Hepatocyte (in vitro differentiated cells): ENCODE data around the gene ZNF280D. TPM values are rescaled to one million over a fixed set of nuclear protein-coding genes. Genes with fewer than 3 reads are reported as not detected.

Experiments used
- DNase-seq: peaks from one replicate; pipeline ENCODE4 v3.0.0-alpha.2; 2016; ENCODE audit warnings: low spot score
- H2AFZ ChIP-seq: fragments of 200-600 bp; sonication (generic); 2 replicates; pipeline ENCODE4 v1.6.0; 2016; ENCODE audit warnings: antibody characterized with exemption, mild to moderate bottlenecking
- H3K27ac ChIP-seq: fragments of 200-600 bp; sonication (generic); 2 replicates; pipeline ENCODE4 v1.5.1; 2016; ENCODE audit warnings: mild to moderate bottlenecking
- H3K27me3 ChIP-seq: fragments of 200-600 bp; sonication (generic); 2 replicates; pipeline ENCODE4 v1.6.1; 2016
- H3K36me3 ChIP-seq: fragments of 200-600 bp; sonication (generic); replicated peaks from 2 replicates; pipeline ENCODE4 v1.5.1; 2016; ENCODE audit warnings: low read depth; ENCODE audit not compliant: insufficient read depth
- H3K4me1 ChIP-seq: fragments of 200-600 bp; sonication (generic); 2 replicates; pipeline ENCODE4 v1.5.1; 2016; ENCODE audit warnings: mild to moderate bottlenecking, moderate library complexity; ENCODE audit not compliant: insufficient read depth
- H3K4me2 ChIP-seq: fragments of 200-600 bp; sonication (generic); 2 replicates; pipeline ENCODE4 v1.6.0; 2016
- H3K4me3 ChIP-seq: fragments of 200-600 bp; sonication (generic); 2 replicates; pipeline ENCODE4 v1.5.1; 2016; ENCODE audit warnings: mild to moderate bottlenecking
- H3K79me2 ChIP-seq: fragments of 200-600 bp; sonication (generic); 2 replicates; pipeline ENCODE4 v1.6.0; 2017; ENCODE audit warnings: mild to moderate bottlenecking
- H3K9me2 ChIP-seq: fragments of 200-600 bp; sonication (generic); replicated peaks from 2 replicates; pipeline ENCODE4 v1.6.0; 2017; ENCODE audit warnings: mild to moderate bottlenecking; ENCODE audit not compliant: insufficient read depth
- H3K9me3 ChIP-seq: fragments of 200-600 bp; sonication (generic); 2 replicates; pipeline ENCODE4 v1.5.1; 2016; ENCODE audit warnings: low read depth, mild to moderate bottlenecking
- H4K20me1 ChIP-seq: fragments of 200-600 bp; sonication (generic); 2 replicates; pipeline ENCODE4 v1.6.0; 2016; ENCODE audit warnings: mild to moderate bottlenecking; ENCODE audit not compliant: insufficient read depth, poor library complexity, severe bottlenecking
- EZH2 ChIP-seq: fragments of 200-600 bp; sonication (generic); IDR thresholded peaks from 2 replicates; pipeline ENCODE4 v1.6.1; 2016; ENCODE audit warnings: antibody characterized with exemption, mild to moderate bottlenecking, borderline replicate concordance
- EZH2phosphoT487 ChIP-seq: fragments of 200-600 bp; sonication (generic); IDR thresholded peaks from one replicate; pipeline ENCODE4 v1.6.1; 2018; ENCODE audit warnings: antibody characterized with exemption, mild to moderate bottlenecking, low read depth, moderate library complexity; ENCODE audit not compliant: unreplicated experiment, severe bottlenecking
- WGBS: methylation state at CpG from one replicate; pipeline ENCODE4 v1.1.6; 2016; ENCODE audit warnings: low lambda C conversion rate; ENCODE audit errors: missing lambda C conversion rate; 5-methylcytosine and 5-hydroxymethylcytosine counted together
- polyA plus RNA-seq: library from polyadenylated mRNA; unstranded; fragments of >200 nt; fragmentation: Nextera tagmentation; extraction: Ambion mirVana; gene quantifications from 2 replicates; pipeline ENCODE4 v1.2.1, GENCODE V29; 2016
- total RNA-seq: library from RNA; depleted of rRNA; stranded (reverse); fragments of >200 nt; gene quantifications from 2 replicates; pipeline ENCODE4 v1.2.3, GENCODE V29; 2014
- TF ChIP-seq, protein P1 (sequence below): fragments of 200-600 bp; sonication (generic); IDR thresholded peaks from 2 replicates; pipeline ENCODE4 v1.5.1; 2016; ENCODE audit warnings: antibody characterized with exemption, mild to moderate bottlenecking; ENCODE audit not compliant: poor library complexity

The ZNF280D gene
- total and polyA plus RNA-seq, 2 experiments from 2014 or later = 0.54 to 0.87 TPM

DNA sequence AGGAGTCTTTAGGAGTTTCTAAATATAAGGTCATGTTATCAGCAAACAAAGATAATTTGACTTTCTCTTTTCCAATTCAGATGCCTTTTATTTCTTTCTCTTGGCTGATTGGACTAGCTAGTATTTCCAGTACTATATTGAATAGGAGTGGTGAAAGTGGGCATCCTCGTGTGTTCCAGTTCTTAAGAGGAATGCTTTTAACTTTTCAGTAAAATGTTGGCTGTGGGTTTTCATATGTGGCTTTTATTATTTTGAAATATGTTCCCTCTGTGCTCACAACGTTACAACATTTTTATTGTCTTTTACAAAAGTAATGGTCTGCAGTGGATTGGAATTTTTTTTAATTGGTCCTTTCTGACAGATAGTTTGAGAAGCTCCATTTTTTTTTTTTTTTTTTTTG lies 8.2 kb upstream of the ZNF280D start:
- Histone ChIP-seq H3K4me2 (no peak overlapping the region), H3K27ac (no peak overlapping the region), H4K20me1 (no peaks in the 10 kb centered on the region), H3K79me2 (no peaks in the 10 kb centered on the region), H3K4me1 (peaks cover 7% of the 10 kb centered on the region), H3K4me3 (no peak overlapping the region), H3K9me2 (no peaks in the 10 kb centered on the region), H3K36me3 (no peaks in the 10 kb centered on the region), H3K27me3 (no peaks in the 10 kb centered on the region), H3K9me3 (no peaks in the 10 kb centered on the region), H2AFZ (no peak overlapping the region)
- no peak for DNase-seq
- no peak for TF ChIP-seq EZH2
- TF ChIP-seq EZH2phosphoT487 = no peak
- 68% methylated on average over 2 of the region's 2 CpGs for WGBS

DNA sequence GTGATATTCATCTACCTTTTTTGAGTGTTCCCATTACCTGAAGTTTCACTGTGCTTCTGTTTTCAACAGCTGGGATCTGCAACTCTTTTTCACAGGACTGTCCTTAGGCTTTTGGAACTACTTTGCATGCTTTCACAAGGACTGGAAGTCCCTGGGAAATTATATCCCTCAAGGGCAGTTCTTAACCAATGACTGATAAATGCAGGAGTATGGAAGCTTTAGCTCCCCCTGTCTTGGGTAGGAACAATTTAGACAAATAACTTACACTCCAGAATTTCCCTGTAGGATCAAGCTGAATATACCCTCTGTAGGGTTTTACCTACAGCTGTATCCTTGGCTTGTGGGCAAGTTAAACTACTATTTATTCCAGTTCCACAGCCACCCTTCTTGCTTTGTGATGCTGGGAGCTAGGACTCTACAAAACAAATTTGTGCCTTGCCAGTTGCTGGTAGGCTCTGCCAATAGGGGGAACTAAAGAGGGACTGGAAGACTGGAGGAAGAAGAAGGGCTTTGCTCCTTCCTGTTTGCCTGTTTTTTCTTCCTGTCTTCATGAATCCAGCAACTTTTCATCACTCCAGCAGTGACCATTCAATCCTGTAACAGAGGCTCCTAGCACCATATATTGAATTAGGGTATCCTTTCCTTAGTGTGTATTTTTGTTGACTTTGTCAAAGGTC lies 6.8 kb upstream of the ZNF280D start:
- no peaks in the 10 kb centered on the region for H3K79me2 ChIP-seq
- no peaks in the 10 kb centered on the region for H3K9me3 ChIP-seq
- H3K4me3 ChIP-seq = no peak overlapping the region
- no peaks in the 10 kb centered on the region for H3K9me2 ChIP-seq
- no peak overlapping the region for H2AFZ ChIP-seq
- H3K4me2 ChIP-seq = no peak overlapping the region
- no peaks in the 10 kb centered on the region for H3K27me3 ChIP-seq
- TF ChIP-seq EZH2 (no peak), EZH2phosphoT487 (no peak)
- TF ChIP-seq, protein P1, sequence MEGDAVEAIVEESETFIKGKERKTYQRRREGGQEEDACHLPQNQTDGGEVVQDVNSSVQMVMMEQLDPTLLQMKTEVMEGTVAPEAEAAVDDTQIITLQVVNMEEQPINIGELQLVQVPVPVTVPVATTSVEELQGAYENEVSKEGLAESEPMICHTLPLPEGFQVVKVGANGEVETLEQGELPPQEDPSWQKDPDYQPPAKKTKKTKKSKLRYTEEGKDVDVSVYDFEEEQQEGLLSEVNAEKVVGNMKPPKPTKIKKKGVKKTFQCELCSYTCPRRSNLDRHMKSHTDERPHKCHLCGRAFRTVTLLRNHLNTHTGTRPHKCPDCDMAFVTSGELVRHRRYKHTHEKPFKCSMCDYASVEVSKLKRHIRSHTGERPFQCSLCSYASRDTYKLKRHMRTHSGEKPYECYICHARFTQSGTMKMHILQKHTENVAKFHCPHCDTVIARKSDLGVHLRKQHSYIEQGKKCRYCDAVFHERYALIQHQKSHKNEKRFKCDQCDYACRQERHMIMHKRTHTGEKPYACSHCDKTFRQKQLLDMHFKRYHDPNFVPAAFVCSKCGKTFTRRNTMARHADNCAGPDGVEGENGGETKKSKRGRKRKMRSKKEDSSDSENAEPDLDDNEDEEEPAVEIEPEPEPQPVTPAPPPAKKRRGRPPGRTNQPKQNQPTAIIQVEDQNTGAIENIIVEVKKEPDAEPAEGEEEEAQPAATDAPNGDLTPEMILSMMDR = no peak
- H4K20me1 ChIP-seq = no peaks in the 10 kb centered on the region
- no peaks in the 10 kb centered on the region for H3K36me3 ChIP-seq
- no peak for DNase-seq
- peaks cover 7% of the 10 kb centered on the region for H3K4me1 ChIP-seq
- H3K27ac ChIP-seq = no peak overlapping the region

DNA sequence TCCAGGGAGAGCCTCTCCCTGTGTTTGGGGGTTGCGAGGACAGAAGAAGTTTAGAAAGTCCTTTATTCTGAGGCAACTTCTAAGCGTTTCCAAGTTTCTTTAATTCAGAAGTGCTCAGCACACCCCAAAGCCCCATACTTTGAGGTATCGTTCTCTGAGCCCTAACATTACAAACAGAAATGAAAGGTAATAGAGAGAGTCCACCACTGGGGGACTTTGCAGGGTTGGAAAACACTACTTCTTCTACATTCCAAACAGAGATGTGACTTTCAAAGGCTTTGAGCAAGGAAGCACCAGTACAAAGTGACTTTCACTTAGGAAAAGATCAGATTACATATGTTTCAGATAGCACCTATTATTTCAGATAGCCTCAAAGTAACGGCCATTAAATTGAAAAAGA lies 6.2 kb upstream of the ZNF280D start:
- Histone ChIP-seq H2AFZ (no peak overlapping the region), H4K20me1 (no peaks in the 10 kb centered on the region), H3K9me2 (no peaks in the 10 kb centered on the region), H3K36me3 (no peaks in the 10 kb centered on the region), H3K4me3 (no peak overlapping the region), H3K27ac (no peak overlapping the region), H3K27me3 (no peaks in the 10 kb centered on the region), H3K9me3 (no peaks in the 10 kb centered on the region), H3K79me2 (no peaks in the 10 kb centered on the region), H3K4me2 (no peak overlapping the region), H3K4me1 (peaks cover 7% of the 10 kb centered on the region)
- 84% methylated on average over 4 of the region's 4 CpGs for WGBS
- TF ChIP-seq, protein P1 = no peak
- TF ChIP-seq EZH2phosphoT487 = no peak
- TF ChIP-seq EZH2 = no peak
- no peak for DNase-seq

DNA sequence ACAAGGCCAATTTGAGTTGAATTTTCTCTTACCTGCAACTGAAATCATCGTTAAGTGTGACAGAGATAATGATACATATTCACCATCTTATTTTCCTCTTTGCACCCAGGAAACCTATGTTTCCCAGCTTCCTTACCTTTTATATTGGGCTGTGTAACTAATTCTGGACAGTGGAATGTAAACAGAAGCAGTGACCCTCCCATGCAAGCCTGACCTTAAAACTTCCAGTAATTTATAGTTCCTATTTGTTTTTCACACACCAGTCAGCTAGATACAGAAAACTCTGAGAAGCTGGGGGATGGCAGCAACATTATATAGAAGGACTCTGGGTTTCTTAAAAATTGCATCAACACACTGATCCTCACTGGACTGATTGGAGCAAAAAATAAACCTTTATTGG lies 4.5 kb upstream of the ZNF280D start:
- WGBS = 50% methylated on average over 1 of the region's 1 CpG
- Histone ChIP-seq H3K4me3 (no peak overlapping the region), H2AFZ (no peak overlapping the region), H3K79me2 (no peaks in the 10 kb centered on the region), H3K27ac (no peak overlapping the region), H3K4me1 (peaks cover 7% of the 10 kb centered on the region), H4K20me1 (no peaks in the 10 kb centered on the region), H3K27me3 (no peaks in the 10 kb centered on the region), H3K36me3 (no peaks in the 10 kb centered on the region), H3K9me2 (no peaks in the 10 kb centered on the region), H3K4me2 (peak overlapping the region; percentile 5), H3K9me3 (no peaks in the 10 kb centered on the region)
- no peak for DNase-seq
- TF ChIP-seq EZH2phosphoT487 = no peak
- TF ChIP-seq, protein P1 = no peak
- TF ChIP-seq EZH2 = no peak
